Cardiac fibroblast (primary cell): ENCODE measurements around the gene ENG.
A peak's percentile ranks its signal among the peaks of the same experiment; 100 is the strongest.

Experiments
- DNase-seq, 2 donors: peaks; one replicate each; pipeline versions ENCODE4 v3.0.0 to v3.0.0-alpha.2; 2010; ENCODE audit warnings: low read depth in 2 of 2
- H3K4me3 ChIP-seq, 2 donors: replicated peaks in 1 of 2; 1 replicate in 1 of 2; 2 replicates in 1 of 2; pipeline ENCODE4 v1.5.1; 2011; ENCODE audit warnings: low read depth in 2 of 2, low read length in 2 of 2, mild to moderate bottlenecking in 2 of 2, moderate library complexity in 1 of 2
- TF ChIP-seq, protein P1 (sequence below): IDR thresholded peaks from one replicate; pipeline ENCODE4 v1.5.1; 2011; ENCODE audit warnings: low read depth, mild to moderate bottlenecking, low read length, inconsistent platforms

ENG gene

GRCh38 chr9:127875306-127875966 lies 21.0 kb upstream of the ENG start:
- TF ChIP-seq, protein P1, sequence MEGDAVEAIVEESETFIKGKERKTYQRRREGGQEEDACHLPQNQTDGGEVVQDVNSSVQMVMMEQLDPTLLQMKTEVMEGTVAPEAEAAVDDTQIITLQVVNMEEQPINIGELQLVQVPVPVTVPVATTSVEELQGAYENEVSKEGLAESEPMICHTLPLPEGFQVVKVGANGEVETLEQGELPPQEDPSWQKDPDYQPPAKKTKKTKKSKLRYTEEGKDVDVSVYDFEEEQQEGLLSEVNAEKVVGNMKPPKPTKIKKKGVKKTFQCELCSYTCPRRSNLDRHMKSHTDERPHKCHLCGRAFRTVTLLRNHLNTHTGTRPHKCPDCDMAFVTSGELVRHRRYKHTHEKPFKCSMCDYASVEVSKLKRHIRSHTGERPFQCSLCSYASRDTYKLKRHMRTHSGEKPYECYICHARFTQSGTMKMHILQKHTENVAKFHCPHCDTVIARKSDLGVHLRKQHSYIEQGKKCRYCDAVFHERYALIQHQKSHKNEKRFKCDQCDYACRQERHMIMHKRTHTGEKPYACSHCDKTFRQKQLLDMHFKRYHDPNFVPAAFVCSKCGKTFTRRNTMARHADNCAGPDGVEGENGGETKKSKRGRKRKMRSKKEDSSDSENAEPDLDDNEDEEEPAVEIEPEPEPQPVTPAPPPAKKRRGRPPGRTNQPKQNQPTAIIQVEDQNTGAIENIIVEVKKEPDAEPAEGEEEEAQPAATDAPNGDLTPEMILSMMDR = no peak
- H3K4me3 ChIP-seq = peak overlapping the region in 1 of 2 donors; percentile 2
- DNase-seq = peak in 1 of 2 donors; percentile 59

DNA sequence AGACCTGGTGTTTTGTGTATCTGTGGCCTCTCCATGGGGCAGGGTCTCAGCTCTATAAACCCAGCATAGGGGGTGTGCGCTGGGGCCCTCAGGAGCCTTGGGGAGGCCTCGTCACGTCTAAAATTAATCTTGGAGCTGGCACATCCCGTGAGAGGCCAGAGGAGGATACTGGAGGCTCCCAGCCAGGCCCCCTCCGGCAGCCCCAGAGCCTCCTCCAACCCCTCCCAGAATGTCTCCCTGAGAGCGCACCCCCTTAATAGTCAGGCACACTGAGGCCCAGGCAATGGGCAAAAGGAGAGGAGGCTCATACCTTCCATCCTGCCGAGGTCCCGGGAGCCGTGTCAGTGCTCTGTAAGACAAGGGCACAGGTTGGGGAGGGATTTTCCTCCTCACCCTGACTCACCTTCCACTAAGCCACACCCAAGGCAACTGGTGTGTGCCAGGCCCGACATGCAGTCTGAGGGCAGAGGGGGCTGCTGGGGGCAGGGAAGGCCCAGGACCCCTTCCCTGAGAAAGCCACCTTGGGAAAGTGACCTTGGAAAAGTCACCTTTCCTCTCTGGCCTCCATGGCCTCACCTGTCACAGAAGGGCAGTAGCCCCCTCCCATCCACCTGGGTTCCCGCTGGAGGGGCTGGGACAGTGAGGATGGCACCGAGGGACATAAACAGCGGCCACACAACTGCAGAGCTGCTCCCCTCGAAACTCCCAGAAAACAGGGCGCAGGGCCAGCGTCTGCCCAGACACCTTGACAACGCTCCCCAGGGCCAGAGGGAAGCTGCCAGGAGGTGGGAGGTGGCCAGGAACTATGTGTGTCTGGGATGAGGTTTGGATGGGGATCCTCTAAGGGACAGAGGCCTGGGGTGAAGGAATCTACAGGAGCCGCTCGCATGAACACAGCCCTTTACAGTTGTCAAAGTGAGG lies 20.1 kb upstream of the ENG start:
- TF ChIP-seq, protein P1 = no peak
- no peak overlapping the region for H3K4me3 ChIP-seq
- DNase-seq = no peak

DNA sequence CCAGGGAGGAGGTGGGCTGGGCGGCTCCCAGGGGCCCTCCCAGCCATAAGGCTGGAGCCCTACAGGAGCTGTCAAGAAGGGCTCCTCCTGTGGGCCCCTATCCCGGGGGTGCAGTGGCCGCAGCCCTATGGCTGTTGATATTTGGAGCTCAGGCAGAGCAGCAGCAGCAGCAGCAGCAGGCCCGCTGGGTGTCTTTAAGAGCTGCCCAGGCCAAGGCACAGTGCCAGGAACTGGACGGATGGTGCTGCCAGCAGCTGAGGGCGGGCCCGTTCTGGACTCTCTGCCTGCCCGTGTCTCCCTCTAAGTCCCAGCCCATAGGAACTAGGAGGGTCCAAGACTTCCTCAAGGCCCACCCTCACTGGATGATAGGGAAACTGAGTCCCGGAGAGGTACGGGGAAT lies 19.4 kb upstream of the ENG start:
- no peak overlapping the region for H3K4me3 ChIP-seq
- DNase-seq = peak in 1 of 2 donors; percentile 84
- TF ChIP-seq, protein P1 = no peak

GRCh38 chr9:127873223-127873691 lies 18.8 kb upstream of the ENG start:
- no peak overlapping the region for H3K4me3 ChIP-seq
- TF ChIP-seq, protein P1 = no peak
- no peak for DNase-seq

DNA sequence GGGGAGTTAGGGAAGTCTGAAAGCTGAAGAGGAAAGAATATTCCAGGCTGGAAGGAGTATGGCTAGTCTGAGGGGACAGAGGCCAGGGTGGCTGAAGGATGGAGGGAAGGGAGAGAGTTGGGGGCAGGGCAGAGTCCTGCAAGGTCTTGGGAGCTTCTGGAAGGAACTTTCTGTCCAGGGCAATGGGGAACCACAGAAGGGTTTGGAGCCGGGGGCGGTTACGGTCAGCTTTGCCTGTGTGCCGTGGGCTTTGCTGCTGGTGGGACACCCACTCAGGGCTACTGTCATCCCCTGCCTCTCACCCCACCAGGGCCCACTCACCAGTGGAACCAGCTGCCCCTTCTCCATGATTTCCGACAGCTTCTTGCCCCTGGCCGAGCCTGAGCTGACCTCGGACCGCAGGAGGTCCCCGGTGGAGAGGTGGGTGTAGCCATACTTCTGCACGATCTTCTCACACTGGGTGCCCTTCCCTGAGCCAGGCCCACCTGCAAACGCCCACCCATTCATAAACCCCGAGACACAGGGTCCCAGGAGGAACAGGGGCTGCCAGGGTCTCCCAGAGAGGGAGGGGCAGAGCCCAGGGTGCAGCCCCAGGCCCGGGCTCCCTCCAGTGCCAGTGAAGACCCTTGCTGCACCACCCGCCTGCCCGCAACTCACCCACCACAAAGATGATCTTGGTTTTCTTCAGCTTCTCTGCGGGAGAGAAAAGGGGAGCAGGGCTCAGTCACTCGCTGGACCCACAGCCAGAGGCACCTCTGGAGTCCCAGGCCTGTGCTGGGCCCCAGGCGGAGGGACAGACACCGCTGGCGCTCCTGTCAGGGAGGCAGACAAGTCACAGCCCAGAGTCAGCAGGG lies 18.1 kb upstream of the ENG start:
- TF ChIP-seq, protein P1 = no peak
- DNase-seq = no peak
- no peak overlapping the region for H3K4me3 ChIP-seq

- no peak overlapping the region for H3K4me3 ChIP-seq
- TF ChIP-seq, protein P1 = no peak
- no peak for DNase-seq
Measured at GRCh38 chr9:127871531-127871930, 17.1 kb upstream of the ENG start.
